ENCODE results near the gene RFT1.
A peak's percentile ranks its signal among the peaks of the same experiment; 100 is the strongest.

Gene RFT1

DNA sequence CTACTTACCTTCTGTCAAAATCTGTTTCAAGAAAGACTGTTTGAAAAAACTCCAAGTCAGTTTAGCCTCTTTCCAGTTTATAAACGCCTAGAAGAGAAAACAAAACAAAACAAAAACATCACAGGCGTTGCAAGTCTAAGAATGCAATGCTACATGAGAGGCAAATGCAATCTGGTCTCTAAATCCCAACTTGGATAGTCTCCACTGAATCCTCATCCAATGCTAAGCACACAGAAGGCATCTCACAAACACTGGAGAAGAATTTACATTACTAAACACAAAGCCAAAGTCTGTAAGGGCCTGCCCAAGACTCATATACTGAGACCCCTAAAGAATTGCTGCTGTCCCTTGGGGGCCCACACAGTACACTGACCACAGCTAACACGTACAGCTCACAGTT lies 18.4 kb downstream of the RFT1 start:
- H2AFZ ChIP-seq (ENCODE audit: low read length): no peak overlapping the region
- no peaks in the 10 kb centered on the region for H3F3A ChIP-seq (ENCODE audit: insufficient read depth, low read length)
- no peak overlapping the region for H3K27ac ChIP-seq (ENCODE audit: low read depth, low read length, poor library complexity, severe bottlenecking)
- no peaks in the 10 kb centered on the region for H3K4me1 ChIP-seq (ENCODE audit: insufficient read depth, low read length, severe bottlenecking)
- no peaks in the 10 kb centered on the region for H3K27me3 ChIP-seq (ENCODE audit: insufficient read depth, low read length)
- TF ChIP-seq EZH2 (IDR thresholded peaks at IDR 0.05; ENCODE audit: borderline replicate concordance, low read length): no peak
- TF ChIP-seq, protein P1, sequence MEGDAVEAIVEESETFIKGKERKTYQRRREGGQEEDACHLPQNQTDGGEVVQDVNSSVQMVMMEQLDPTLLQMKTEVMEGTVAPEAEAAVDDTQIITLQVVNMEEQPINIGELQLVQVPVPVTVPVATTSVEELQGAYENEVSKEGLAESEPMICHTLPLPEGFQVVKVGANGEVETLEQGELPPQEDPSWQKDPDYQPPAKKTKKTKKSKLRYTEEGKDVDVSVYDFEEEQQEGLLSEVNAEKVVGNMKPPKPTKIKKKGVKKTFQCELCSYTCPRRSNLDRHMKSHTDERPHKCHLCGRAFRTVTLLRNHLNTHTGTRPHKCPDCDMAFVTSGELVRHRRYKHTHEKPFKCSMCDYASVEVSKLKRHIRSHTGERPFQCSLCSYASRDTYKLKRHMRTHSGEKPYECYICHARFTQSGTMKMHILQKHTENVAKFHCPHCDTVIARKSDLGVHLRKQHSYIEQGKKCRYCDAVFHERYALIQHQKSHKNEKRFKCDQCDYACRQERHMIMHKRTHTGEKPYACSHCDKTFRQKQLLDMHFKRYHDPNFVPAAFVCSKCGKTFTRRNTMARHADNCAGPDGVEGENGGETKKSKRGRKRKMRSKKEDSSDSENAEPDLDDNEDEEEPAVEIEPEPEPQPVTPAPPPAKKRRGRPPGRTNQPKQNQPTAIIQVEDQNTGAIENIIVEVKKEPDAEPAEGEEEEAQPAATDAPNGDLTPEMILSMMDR (IDR thresholded peaks at IDR 0.05; ENCODE audit: low read length): no peak
- peaks cover 59% of the 10 kb centered on the region for H3K36me3 ChIP-seq (ENCODE audit: insufficient read depth, low read length)
- H4K20me1 ChIP-seq (ENCODE audit: insufficient read depth, low read length): no peaks in the 10 kb centered on the region
- no peaks in the 10 kb centered on the region for H3K9me2 ChIP-seq (ENCODE audit: low read depth, low read length)
- H3K79me2 ChIP-seq (ENCODE audit: insufficient read depth, low read length): no peaks in the 10 kb centered on the region
- H3K4me2 ChIP-seq (ENCODE audit: low read length): no peak overlapping the region
- H3K9me3 ChIP-seq (ENCODE audit: low read length): no peaks in the 10 kb centered on the region
- no peak overlapping the region for H3K9ac ChIP-seq (ENCODE audit: low read length)
- H3K4me3 ChIP-seq (ENCODE audit: low read depth, low read length, poor library complexity, severe bottlenecking): no peak overlapping the region

DNA sequence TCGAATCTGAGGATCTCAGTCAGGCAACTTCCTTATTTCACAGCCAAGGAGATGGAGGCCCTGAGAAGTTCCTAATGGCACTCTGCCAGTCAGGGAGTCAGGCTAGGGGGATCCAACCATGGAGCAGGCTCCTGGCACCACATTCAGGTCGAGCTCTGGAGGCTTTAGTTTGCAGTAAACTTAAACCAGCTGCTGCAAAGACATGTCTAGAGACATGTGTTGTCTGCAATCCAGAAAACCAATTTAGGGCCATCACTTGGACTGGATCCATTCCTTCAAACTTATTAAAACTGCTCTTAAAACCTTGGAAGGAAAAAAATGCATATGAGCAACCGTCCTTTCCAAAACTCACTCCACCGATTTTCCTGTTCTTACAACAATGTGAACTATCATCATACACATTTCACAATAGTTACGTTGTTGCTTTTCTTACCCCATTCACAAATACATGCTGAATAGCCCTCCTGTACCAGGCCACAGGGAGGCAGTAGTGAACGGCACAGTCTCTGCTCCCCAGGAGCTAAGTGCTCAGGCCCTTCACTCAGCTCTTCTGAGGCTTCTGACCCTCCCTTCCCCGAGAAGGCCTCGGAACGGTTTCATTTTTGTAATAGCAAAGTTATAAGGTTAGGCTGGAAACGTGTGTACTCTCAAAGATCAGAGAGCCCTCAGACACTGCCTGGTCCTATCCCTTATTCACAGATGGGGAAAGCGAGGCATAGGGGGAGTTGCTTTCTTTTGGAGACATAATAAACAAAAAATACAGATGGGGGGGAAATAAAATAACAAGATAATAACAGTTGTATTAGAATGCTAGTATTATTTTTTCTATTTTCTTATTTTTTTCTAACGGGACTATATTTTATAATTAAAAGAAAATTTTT lies 20.1 kb downstream of the RFT1 start:
- no peaks in the 10 kb centered on the region for H3K9me3 ChIP-seq (ENCODE audit: low read length)
- H4K20me1 ChIP-seq (ENCODE audit: insufficient read depth, low read length): no peaks in the 10 kb centered on the region
- H3K9me2 ChIP-seq (ENCODE audit: low read depth, low read length): no peaks in the 10 kb centered on the region
- H3K27ac ChIP-seq (ENCODE audit: low read depth, low read length, poor library complexity, severe bottlenecking): no peak overlapping the region
- no peaks in the 10 kb centered on the region for H3F3A ChIP-seq (ENCODE audit: insufficient read depth, low read length)
- no peak overlapping the region for H2AFZ ChIP-seq (ENCODE audit: low read length)
- H3K36me3 ChIP-seq (ENCODE audit: insufficient read depth, low read length): peaks cover 61% of the 10 kb centered on the region
- no peak overlapping the region for H3K4me3 ChIP-seq (ENCODE audit: low read depth, low read length, poor library complexity, severe bottlenecking)
- H3K4me2 ChIP-seq (ENCODE audit: low read length): no peak overlapping the region
- no peak for TF ChIP-seq EZH2 (IDR thresholded peaks at IDR 0.05; ENCODE audit: borderline replicate concordance, low read length)
- TF ChIP-seq, protein P1 (IDR thresholded peaks at IDR 0.05; ENCODE audit: low read length): peak; percentile 82
- no peaks in the 10 kb centered on the region for H3K27me3 ChIP-seq (ENCODE audit: insufficient read depth, low read length)
- no peak overlapping the region for H3K9ac ChIP-seq (ENCODE audit: low read length)
- no peaks in the 10 kb centered on the region for H3K4me1 ChIP-seq (ENCODE audit: insufficient read depth, low read length, severe bottlenecking)
- H3K79me2 ChIP-seq (ENCODE audit: insufficient read depth, low read length): no peaks in the 10 kb centered on the region

DNA sequence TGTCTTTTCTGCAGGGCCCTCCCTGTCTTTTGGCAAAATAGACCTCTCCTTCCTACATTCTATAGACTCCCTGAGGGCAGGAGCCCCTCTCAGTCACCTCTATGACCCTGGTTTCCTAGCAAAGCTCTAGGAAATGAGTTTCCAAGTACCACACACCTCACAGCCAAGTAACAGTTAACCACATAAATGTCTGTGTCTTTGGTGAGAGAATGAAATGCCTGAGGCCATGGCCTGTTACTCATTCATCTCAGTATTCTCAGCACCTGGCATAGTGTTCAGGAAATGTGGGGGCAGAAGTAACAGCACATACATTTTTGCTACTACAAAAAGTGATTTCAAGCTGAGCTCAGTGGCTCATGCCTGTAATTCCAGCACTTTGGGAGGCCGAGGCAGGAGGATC lies 21.0 kb downstream of the RFT1 start:
- H2AFZ ChIP-seq (ENCODE audit: low read length): no peak overlapping the region
- H3K79me2 ChIP-seq (ENCODE audit: insufficient read depth, low read length): no peaks in the 10 kb centered on the region
- no peaks in the 10 kb centered on the region for H3K9me2 ChIP-seq (ENCODE audit: low read depth, low read length)
- H3K9me3 ChIP-seq (ENCODE audit: low read length): no peaks in the 10 kb centered on the region
- H3K27me3 ChIP-seq (ENCODE audit: insufficient read depth, low read length): no peaks in the 10 kb centered on the region
- no peak overlapping the region for H3K27ac ChIP-seq (ENCODE audit: low read depth, low read length, poor library complexity, severe bottlenecking)
- H3K9ac ChIP-seq (ENCODE audit: low read length): no peak overlapping the region
- H3K4me2 ChIP-seq (ENCODE audit: low read length): no peak overlapping the region
- no peaks in the 10 kb centered on the region for H3K4me1 ChIP-seq (ENCODE audit: insufficient read depth, low read length, severe bottlenecking)
- no peaks in the 10 kb centered on the region for H3F3A ChIP-seq (ENCODE audit: insufficient read depth, low read length)
- TF ChIP-seq, protein P1 (IDR thresholded peaks at IDR 0.05; ENCODE audit: low read length): no peak
- TF ChIP-seq EZH2 (IDR thresholded peaks at IDR 0.05; ENCODE audit: borderline replicate concordance, low read length): no peak
- H3K4me3 ChIP-seq (ENCODE audit: low read depth, low read length, poor library complexity, severe bottlenecking): no peak overlapping the region
- no peaks in the 10 kb centered on the region for H4K20me1 ChIP-seq (ENCODE audit: insufficient read depth, low read length)
- peaks cover 60% of the 10 kb centered on the region for H3K36me3 ChIP-seq (ENCODE audit: insufficient read depth, low read length)

All from OCI-LY1 (cell line).